ENCODE data around the gene ETNK2.

The ETNK2 gene

GRCh38 chr1:204125759-204126351 is 26.0 kb downstream of the ETNK2 start:
- H3K4me1 Mint-ChIP-seq, result peaks cover 54% of the 10 kb centered on the region
- no peak for TF ChIP-seq CTCF (IDR thresholded peaks at IDR 0.05)
- no peak overlapping the region for H3K4me3 Mint-ChIP-seq
- H3K27ac Mint-ChIP-seq, result peak overlapping the region; percentile 97
- no peak for DNase-seq
- no peaks in the 10 kb centered on the region for H3K9me3 Mint-ChIP-seq
- peaks cover 35% of the 10 kb centered on the region for H3K36me3 Mint-ChIP-seq (ENCODE audit: low read depth)
- H3K27me3 Mint-ChIP-seq (ENCODE audit: low read depth, poor library complexity), result no peaks in the 10 kb centered on the region

GRCh38 chr1:204124639-204125038 is 27.2 kb downstream of the ETNK2 start:
- Mint-ChIP-seq H3K27ac (peak overlapping the region; percentile 97), H3K4me3 (no peak overlapping the region), H3K27me3 (ENCODE audit: low read depth, poor library complexity) (no peaks in the 10 kb centered on the region), H3K9me3 (no peaks in the 10 kb centered on the region), H3K4me1 (peaks cover 54% of the 10 kb centered on the region), H3K36me3 (ENCODE audit: low read depth) (peaks cover 45% of the 10 kb centered on the region)
- no peak for TF ChIP-seq CTCF (IDR thresholded peaks at IDR 0.05)
- no peak for DNase-seq

GRCh38 chr1:204123376-204123775 is 28.5 kb downstream of the ETNK2 start:
- Mint-ChIP-seq H3K36me3 (ENCODE audit: low read depth) (peaks cover 57% of the 10 kb centered on the region), H3K27me3 (ENCODE audit: low read depth, poor library complexity) (no peaks in the 10 kb centered on the region), H3K27ac (peak overlapping the region; percentile 96), H3K4me3 (no peak overlapping the region), H3K4me1 (peaks cover 42% of the 10 kb centered on the region), H3K9me3 (no peaks in the 10 kb centered on the region)
- no peak for DNase-seq
- TF ChIP-seq CTCF (IDR thresholded peaks at IDR 0.05), result peak; percentile 29

- Mint-ChIP-seq H3K27me3 (ENCODE audit: low read depth, poor library complexity) (no peaks in the 10 kb centered on the region), H3K4me1 (peaks cover 28% of the 10 kb centered on the region), H3K36me3 (ENCODE audit: low read depth) (peaks cover 59% of the 10 kb centered on the region), H3K4me3 (no peak overlapping the region), H3K9me3 (no peaks in the 10 kb centered on the region), H3K27ac (no peak overlapping the region)
- no peak for DNase-seq
- no peak for TF ChIP-seq CTCF (IDR thresholded peaks at IDR 0.05)
Observed at GRCh38 chr1:204121840-204122555, 29.8 kb downstream of the ETNK2 start.

GRCh38 chr1:204116539-204116938 is 35.3 kb downstream of the ETNK2 start:
- no peak overlapping the region for H3K4me3 Mint-ChIP-seq
- no peak for DNase-seq
- TF ChIP-seq CTCF (IDR thresholded peaks at IDR 0.05), result no peak
- no peaks in the 10 kb centered on the region for H3K9me3 Mint-ChIP-seq
- H3K4me1 Mint-ChIP-seq, result peaks cover 12% of the 10 kb centered on the region
- H3K36me3 Mint-ChIP-seq (ENCODE audit: low read depth), result peaks cover 40% of the 10 kb centered on the region
- no peak overlapping the region for H3K27ac Mint-ChIP-seq
- H3K27me3 Mint-ChIP-seq (ENCODE audit: low read depth, poor library complexity), result no peaks in the 10 kb centered on the region

GRCh38 chr1:204115116-204115515 is 36.7 kb downstream of the ETNK2 start:
- Mint-ChIP-seq H3K4me1 (peaks cover 18% of the 10 kb centered on the region), H3K36me3 (ENCODE audit: low read depth) (peaks cover 36% of the 10 kb centered on the region), H3K9me3 (no peaks in the 10 kb centered on the region), H3K27ac (peak overlapping the region; percentile 42), H3K4me3 (no peak overlapping the region), H3K27me3 (ENCODE audit: low read depth, poor library complexity) (no peaks in the 10 kb centered on the region)
- TF ChIP-seq CTCF (IDR thresholded peaks at IDR 0.05), result no peak
- no peak for DNase-seq

All from nephron progenitor cell (in vitro differentiated cells).